ENCODE results near the gene FLOT2. TPM values are rescaled to one million over a fixed set of nuclear protein-coding genes. Genes with fewer than 3 reads are reported as not detected.
"Not testable (repeated sequence)": the region's sequence is repeated elsewhere in the genome, so short reads cannot be mapped to it uniquely, and the experiment has no call there.

FLOT2 gene
- polyA plus RNA-seq, 1 donor = 72.4 TPM

DNA sequence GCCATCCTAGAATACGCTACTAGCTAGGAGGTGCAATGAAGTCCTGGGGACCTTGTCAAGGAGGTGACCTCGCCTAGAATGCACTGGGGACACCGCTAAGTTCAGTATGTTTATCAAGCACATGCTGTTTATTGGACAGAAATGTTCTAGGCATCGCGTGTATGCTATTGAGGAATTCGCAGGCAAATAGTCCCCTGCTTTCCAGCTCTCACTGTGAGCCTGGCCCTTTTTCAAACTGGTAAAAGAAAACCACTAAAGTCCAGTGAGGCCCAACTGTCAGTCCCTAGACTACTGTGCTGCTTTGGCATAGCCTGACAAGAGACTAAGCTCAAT is 53.8 kb downstream of the FLOT2 start:
- no peak for DNase-seq (ENCODE audit: low read depth)

DNA sequence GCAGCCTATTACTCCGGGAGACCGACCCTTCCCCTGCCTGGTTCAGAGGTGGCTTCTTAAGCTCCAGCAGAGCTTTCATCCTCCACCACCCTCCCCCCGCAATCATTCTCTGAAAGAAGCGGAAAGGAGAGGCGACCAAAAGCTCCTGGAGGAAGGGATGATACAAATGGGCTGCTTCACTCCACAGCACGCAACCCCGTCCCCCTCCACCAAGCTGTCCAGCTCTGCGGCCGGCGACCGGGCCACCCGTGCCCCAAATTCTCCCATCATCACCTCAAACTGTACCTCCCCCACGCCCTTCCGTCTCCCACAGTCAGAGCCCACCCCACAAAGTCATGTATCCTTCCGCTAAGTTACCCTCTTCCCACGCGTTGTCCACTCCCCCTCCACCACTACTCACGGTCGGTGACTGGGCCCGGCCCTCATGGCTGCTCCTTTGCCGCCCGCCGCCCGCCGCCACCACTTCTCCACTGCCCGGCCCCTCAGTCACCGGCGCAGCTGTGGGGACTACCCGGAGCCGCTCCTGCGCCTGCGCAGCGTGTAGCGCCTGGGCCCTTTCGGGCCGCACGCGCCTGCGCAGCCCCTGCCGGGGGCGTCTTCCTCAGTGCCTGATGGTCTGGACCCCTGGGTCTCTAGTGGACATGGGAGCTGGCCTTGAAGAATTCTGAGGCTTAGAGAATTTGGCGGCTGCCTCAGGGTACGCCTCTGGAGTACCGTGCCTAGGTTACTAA is 55.1 kb downstream of the FLOT2 start, which contains the start of gene FAM222B:
FAM222B (minus strand) TSS at position 509 of the 731 bp plus-strand sequence. CDS start 76,123 bp downstream, outside the sequence.
- peak; percentile 47 for DNase-seq (ENCODE audit: low read depth)

DNA sequence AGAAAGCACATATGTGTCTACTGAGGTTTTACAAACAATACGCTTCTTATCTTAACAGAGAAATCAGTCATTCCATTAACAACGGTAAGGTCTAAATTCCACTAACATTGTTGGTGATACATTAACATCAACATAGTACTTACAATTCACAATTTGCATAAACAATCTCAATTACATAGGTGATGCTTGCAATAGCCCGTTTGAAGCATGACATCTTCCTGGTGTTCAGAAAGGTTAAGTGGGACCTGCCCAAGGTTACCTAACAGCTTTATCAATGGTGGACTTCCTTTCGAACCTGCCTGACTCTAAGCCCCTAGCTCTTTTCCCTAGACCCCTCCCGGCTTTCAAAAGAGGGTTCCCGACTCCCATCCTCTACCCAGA is 55.6 kb downstream of the FLOT2 start:
- DNase-seq (ENCODE audit: low read depth) = no peak

DNA sequence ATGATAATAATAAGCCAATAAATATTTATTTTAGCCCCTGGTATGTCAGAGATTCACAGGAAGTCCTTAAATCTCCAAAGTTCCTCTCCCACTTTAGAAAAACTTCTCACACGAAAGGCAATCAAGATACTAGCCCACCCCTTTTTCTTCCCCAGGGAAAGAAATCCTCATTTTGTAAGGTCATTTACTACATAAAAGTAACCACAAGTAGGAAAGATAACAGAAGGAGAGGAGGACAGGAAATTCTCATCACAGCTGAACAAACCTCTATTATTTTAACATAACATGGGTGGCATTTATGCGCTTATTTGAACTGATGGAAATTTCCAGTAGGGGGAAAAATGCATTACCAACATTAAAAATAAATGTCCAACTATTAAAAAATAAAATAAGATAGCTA is 58.3 kb downstream of the FLOT2 start:
- DNase-seq (ENCODE audit: low read depth) = no peak

DNA sequence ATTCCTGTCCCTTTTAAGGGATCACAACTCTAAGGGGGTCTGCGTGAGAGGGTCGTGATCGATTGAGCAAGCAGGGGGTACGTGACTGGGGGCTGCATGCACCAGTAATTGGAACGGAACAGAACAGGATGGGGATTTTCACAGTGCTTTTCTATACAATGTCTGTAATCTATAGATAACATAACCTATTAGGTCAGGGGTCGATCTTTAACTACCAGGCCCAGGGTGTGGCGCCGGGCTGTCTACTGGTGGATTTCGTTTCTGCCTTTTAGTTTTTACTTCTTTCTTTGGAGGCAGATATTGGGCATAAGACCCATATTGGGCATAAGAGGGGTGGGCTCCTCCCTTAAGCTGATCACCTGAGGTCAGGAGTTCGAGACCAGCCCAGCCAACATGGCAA is 61.0 kb downstream of the FLOT2 start:
- not testable (repeated sequence) for DNase-seq (ENCODE audit: low read depth)

DNA sequence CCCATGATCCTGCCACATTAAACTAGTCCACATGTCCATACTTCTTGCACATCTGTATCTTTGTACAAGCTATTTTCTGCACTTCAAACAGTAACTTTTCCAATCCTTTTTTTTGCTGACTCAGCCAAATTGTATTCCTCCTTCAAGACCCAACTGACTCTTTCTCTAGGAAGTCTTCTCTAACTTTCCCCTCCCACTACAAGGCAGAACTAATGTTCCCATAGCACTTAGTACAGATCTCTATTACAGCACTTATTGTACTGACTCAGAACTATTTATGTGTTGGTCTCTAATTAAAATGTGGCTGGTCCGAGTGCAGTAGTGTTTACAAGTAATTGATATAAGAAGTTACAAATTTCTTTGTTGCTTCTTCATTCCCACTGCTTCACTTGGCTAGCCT is 63.1 kb downstream of the FLOT2 start:
- no peak for DNase-seq (ENCODE audit: low read depth)

Other genes starting within 250 kb of the FLOT2 start
- gene SDF2, start 235.8 kb downstream of the FLOT2 start, polyA plus RNA-seq (ENCODE audit: insufficient read length) = 34.8 TPM
- gene SUPT6H, start 235.5 kb downstream of the FLOT2 start, polyA plus RNA-seq (ENCODE audit: insufficient read length) = 38.9 TPM
- gene PROCA1, start 185.8 kb downstream of the FLOT2 start, polyA plus RNA-seq (ENCODE audit: insufficient read length) = 3.1 TPM
- gene RAB34, start 179.9 kb downstream of the FLOT2 start, polyA plus RNA-seq (ENCODE audit: insufficient read length) = 61.9 TPM
- gene RPL23A, start 177.7 kb downstream of the FLOT2 start, polyA plus RNA-seq (ENCODE audit: insufficient read length) = 1,425 TPM
- gene TLCD1, start 171.5 kb downstream of the FLOT2 start, polyA plus RNA-seq (ENCODE audit: insufficient read length) = 4.2 TPM
- gene NEK8, start 168.9 kb downstream of the FLOT2 start, polyA plus RNA-seq (ENCODE audit: insufficient read length) = 3.3 TPM
- 53.6 TPM for gene TRAF4, start 153.7 kb downstream of the FLOT2 start, polyA plus RNA-seq (ENCODE audit: insufficient read length)
- 13.2 TPM for gene FAM222B, start 54.9 kb downstream of the FLOT2 start, polyA plus RNA-seq (ENCODE audit: insufficient read length)
- 42.0 TPM for gene ERAL1, start 42.7 kb downstream of the FLOT2 start, polyA plus RNA-seq (ENCODE audit: insufficient read length)
- 2.8 TPM for gene DHRS13, start 5.3 kb upstream of the FLOT2 start, polyA plus RNA-seq (ENCODE audit: insufficient read length)
- 27.9 TPM for gene PHF12, start 53.8 kb upstream of the FLOT2 start, polyA plus RNA-seq (ENCODE audit: insufficient read length)
- gene SEZ6, start 108.3 kb upstream of the FLOT2 start, polyA plus RNA-seq (ENCODE audit: insufficient read length) = 0.34 TPM
- gene PIPOX, start 145.4 kb upstream of the FLOT2 start, polyA plus RNA-seq (ENCODE audit: insufficient read length) = 1.9 TPM

Measured in forelimb muscle (tissue), 1 donor.